CD1c-positive myeloid dendritic cell (primary cell): Measurements from ENCODE around the gene NOTCH1.

ENCODE experiments used
- DNase-seq: peaks from one replicate; pipeline ENCODE4 v3.0.0-alpha.2; 2016; ENCODE audit errors: extremely low spot score

The NOTCH1 gene

GRCh38 chr9:136465500-136466154 lies 80.2 kb downstream of the NOTCH1 start:
- no peak for DNase-seq

GRCh38 chr9:136464241-136464640 lies 81.6 kb downstream of the NOTCH1 start:
- DNase-seq: no peak

GRCh38 chr9:136463578-136463977 lies 82.3 kb downstream of the NOTCH1 start:
- DNase-seq: no peak

GRCh38 chr9:136462664-136463063 lies 83.2 kb downstream of the NOTCH1 start:
- no peak for DNase-seq

GRCh38 chr9:136460772-136461325 lies 85.0 kb downstream of the NOTCH1 start:
- DNase-seq: no peak

GRCh38 chr9:136459425-136459824 lies 86.4 kb downstream of the NOTCH1 start:
- no peak for DNase-seq

GRCh38 chr9:136457326-136457725 lies 88.5 kb downstream of the NOTCH1 start:
- DNase-seq: no peak

- no peak for DNase-seq
Observed at GRCh38 chr9:136456258-136456657, 89.6 kb downstream of the NOTCH1 start.

GRCh38 chr9:136455043-136456002 lies 90.5 kb downstream of the NOTCH1 start:
- no peak for DNase-seq

GRCh38 chr9:136454026-136454796 lies 91.6 kb downstream of the NOTCH1 start:
- no peak for DNase-seq

- no peak for DNase-seq
Observed at GRCh38 chr9:136453326-136453725, 92.5 kb downstream of the NOTCH1 start.

- DNase-seq: no peak
Observed at GRCh38 chr9:136451221-136451877, 94.5 kb downstream of the NOTCH1 start.

GRCh38 chr9:136448655-136449054 lies 97.2 kb downstream of the NOTCH1 start:
- no peak for DNase-seq

GRCh38 chr9:136447173-136447778 lies 98.6 kb downstream of the NOTCH1 start:
- DNase-seq: no peak

- DNase-seq: no peak
Observed at GRCh38 chr9:136445799-136446198, 100.0 kb downstream of the NOTCH1 start.
